Gastrocnemius medialis (tissue), 4 donors: Measurements from ENCODE around the gene RFPL2. TPM values are rescaled to one million over a fixed set of nuclear protein-coding genes. Genes with fewer than 3 reads are reported as not detected.
"Not testable (repeated sequence)": the region's sequence is repeated elsewhere in the genome, so short reads cannot be mapped to it uniquely, and the experiment has no call there.

Source experiments
- ATAC-seq, 2 donors: fragments of 150-250 bp; one replicate each; pipeline ENCODE4 v1.9.1; 2016
- DNase-seq, 2 donors: peaks; one replicate each; pipeline ENCODE4 v3.0.0-alpha.2; 2019
- H3K27ac ChIP-seq, 4 donors: fragments of 200-600 bp; sonication (generic); 1 replicate in 1 of 4; 2 replicates in 3 of 4; pipeline ENCODE4 v1.5.1; 2016 to 2018; ENCODE audit warnings: mild to moderate bottlenecking in 2 of 4, moderate library complexity in 1 of 4
- H3K27me3 ChIP-seq, 3 donors: fragments of 200-600 bp; sonication (generic) in 2 of 3; 1 replicate in 1 of 3; 2 replicates in 2 of 3; pipeline versions ENCODE4 v1.5.1 to v1.6.0; 2016 to 2019; ENCODE audit warnings: mild to moderate bottlenecking in 1 of 3, moderate library complexity in 1 of 3
- H3K36me3 ChIP-seq, 2 donors: fragments of 200-600 bp; sonication (generic) in 1 of 2; one replicate each; pipeline ENCODE4 v1.5.1; 2017 to 2018
- H3K4me1 ChIP-seq, 2 donors: fragments of 200-600 bp; sonication (generic) in 1 of 2; one replicate each; pipeline ENCODE4 v1.5.1; 2016 to 2017; ENCODE audit warnings: mild to moderate bottlenecking in 2 of 2
- H3K4me3 ChIP-seq, 4 donors: fragments of 200-600 bp; sonication (generic) in 3 of 4; 1 replicate in 1 of 4; 2 replicates in 3 of 4; pipeline ENCODE4 v1.5.1; 2016 to 2019; ENCODE audit warnings: mild to moderate bottlenecking in 2 of 4
- H3K9me3 ChIP-seq, 3 donors: fragments of 200-600 bp; sonication (generic) in 2 of 3; 1 replicate in 1 of 3; 2 replicates in 2 of 3; pipeline ENCODE4 v1.5.1; 2016 to 2019
- CTCF ChIP-seq, 5 experiments: fragments of 450-650 bp in 3 of 5; fragments of 200-600 bp in 2 of 5; sonication (generic) in 2 of 5; IDR thresholded peaks in 4 of 5; conservative IDR thresholded peaks in 1 of 5; 1 replicate in 4 of 5; 2 replicates in 1 of 5; pipeline ENCODE4 v1.5.1; 2016 to 2019; ENCODE audit warnings: antibody characterized with exemption in 5 of 5, mild to moderate bottlenecking in 3 of 5, moderate library complexity in 3 of 5
- POLR2A ChIP-seq, 2 donors: fragments of 450-650 bp; IDR thresholded peaks; one replicate each; pipeline ENCODE4 v1.6.1; 2017; ENCODE audit warnings: antibody characterized with exemption in 2 of 2, mild to moderate bottlenecking in 2 of 2, moderate library complexity in 2 of 2
- in situ Hi-C, 4 donors: fragments of 200-750 bp; cut with MboI; loops; one replicate each; pipeline versions ENCODE4 v1.15.0 to v1.8.0; 2017; ENCODE audit warnings: low sequenced_read_pairs in 4 of 4
- intact Hi-C: fragments of 100-400 bp; cut with DNase I; formaldehyde crosslinking; loops from one replicate; pipeline ENCODE4 v1.15.1; 2023; ENCODE audit warnings: low total_unique reads
- total RNA-seq, 4 donors: library from RNA; depleted of rRNA; stranded (reverse); fragments of >200 nt; gene quantifications; one replicate each; pipeline versions ENCODE4 v1.1.0 to v1.2.3, GENCODE V29; 2016

RFPL2 gene
- total RNA-seq, 4 donors from 2014 or later: not detected

- Histone ChIP-seq H3K27ac (no peak overlapping the region), H3K9me3 (no peaks in the 10 kb centered on the region), H3K27me3 (no peaks in the 10 kb centered on the region), H3K4me3 (no peak overlapping the region), H3K36me3 (no peaks in the 10 kb centered on the region), H3K4me1 (no peaks in the 10 kb centered on the region)
- TF ChIP-seq CTCF (IDR thresholded peaks at IDR 0.05 in 4 of 5, conservative IDR thresholded peaks at IDR 0.05 in 1 of 5) (no peak), POLR2A (IDR thresholded peaks at IDR 0.05) (no peak)
- in situ Hi-C loops (no loop called here), intact Hi-C loops (no loop called here)
- DNase-seq: no peak
- no peak for ATAC-seq
Observed at GRCh38 chr22:32144496-32145274, 60.2 kb downstream of the RFPL2 start.

GRCh38 chr22:32142600-32142999 lies 62.3 kb downstream of the RFPL2 start:
- TF ChIP-seq CTCF (IDR thresholded peaks at IDR 0.05 in 4 of 5, conservative IDR thresholded peaks at IDR 0.05 in 1 of 5) (no peak), POLR2A (IDR thresholded peaks at IDR 0.05) (no peak)
- Histone ChIP-seq H3K27me3 (peaks cover 0 to 4% (median 0%) of the 10 kb centered on the region in 3 donors), H3K36me3 (no peaks in the 10 kb centered on the region), H3K9me3 (no peaks in the 10 kb centered on the region), H3K27ac (no peak overlapping the region), H3K4me3 (no peak overlapping the region), H3K4me1 (no peaks in the 10 kb centered on the region)
- in situ Hi-C loops: no loop called here
- intact Hi-C loops: no loop called here
- ATAC-seq (no peak), DNase-seq (no peak)

GRCh38 chr22:32140688-32141087 lies 64.2 kb downstream of the RFPL2 start:
- ATAC-seq, DNase-seq, H3K9me3 ChIP-seq, H3K4me1 ChIP-seq, H3K36me3 ChIP-seq, H3K4me3 ChIP-seq, H3K27ac ChIP-seq, H3K27me3 ChIP-seq, in situ Hi-C loops, intact Hi-C loops: not testable (repeated sequence)

Other genes starting within 250 kb of the RFPL2 start
- gene SLC5A1, start 161.8 kb downstream of the RFPL2 start, total RNA-seq: under 1 TPM in 1 of 4 donors, not detected in 3; 0.24 TPM
- not detected for gene C22orf42, start 45.8 kb downstream of the RFPL2 start, total RNA-seq
- gene SLC5A4, start 50.3 kb upstream of the RFPL2 start, total RNA-seq: under 1 TPM in 1 of 4 donors, not detected in 3; 0.18 TPM
- gene RFPL3, start 152.8 kb upstream of the RFPL2 start, total RNA-seq: not detected
- gene RTCB, start 207.2 kb upstream of the RFPL2 start, total RNA-seq: 10 to 100 TPM; 53.7 to 76.4 (median 56.6) TPM